Posterior cingulate gyrus (tissue), 11 donors: ENCODE results near the gene TEX19.
"Not testable (repeated sequence)": the region's sequence is repeated elsewhere in the genome, so short reads cannot be mapped to it uniquely, and the experiment has no call there.

ENCODE experiments used
- DNase-seq, 10 donors: peaks; one replicate each; pipeline versions ENCODE4 v3.0.0 to v3.0.0-alpha.2; 2020 to 2021; ENCODE audit warnings: mixed read lengths in 3 of 10
- intact Hi-C: fragments of 100-400 bp; cut with DNase I; formaldehyde crosslinking; loops from one replicate; pipeline ENCODE4 v1.15.1; 2023

The TEX19 gene

GRCh38 chr17:82351254-82351712, 7.8 kb upstream of the TEX19 start:
- intact Hi-C loops = loop anchor here (10.0 kb wide), 1 partner anchor 204 kb away; no protein-coding TSS in a partner anchor
- DNase-seq = peak in 1 of 10 donors; percentile 53

GRCh38 chr17:82351713-82352488, 7.1 kb upstream of the TEX19 start:
- peak; percentile 63 to 96 (median 86) for DNase-seq
- intact Hi-C loops = loop anchor here (1.0 to 10.0 kb wide), 2 partner anchors 62 to 203 kb away; no protein-coding TSS in a partner anchor

- intact Hi-C loops = loop anchor here (10.0 kb wide), 1 partner anchor 201 kb away; no protein-coding TSS in a partner anchor
These were observed 5.6 kb upstream of the TEX19 start for GRCh38 chr17:82353484-82353883.

GRCh38 chr17:82354804-82355308, 4.2 kb upstream of the TEX19 start:
- DNase-seq = no peak
- intact Hi-C loops = loop anchor here (10.0 kb wide), 1 partner anchor 200 kb away; no protein-coding TSS in a partner anchor

More at GRCh38 chr17:82353484-82353883, 5.6 kb upstream of the TEX19 start:
- DNase-seq = peak in 1 of 10 donors; percentile 52

- DNase-seq = no peak
- intact Hi-C loops = loop anchor here (10.0 kb wide), 1 partner anchor 199 kb away; no protein-coding TSS in a partner anchor
These were observed 3.1 kb upstream of the TEX19 start for GRCh38 chr17:82355770-82356427.

GRCh38 chr17:82356845-82357355, 2.1 kb upstream of the TEX19 start:
- intact Hi-C loops = loop anchor here (10.0 kb wide), 1 partner anchor 198 kb away; no protein-coding TSS in a partner anchor

GRCh38 chr17:82357394-82357793, 1.7 kb upstream of the TEX19 start:
- peak in 1 of 10 donors; percentile 32 for DNase-seq
- intact Hi-C loops = loop anchor here (10.0 kb wide), 1 partner anchor 197 kb away; no protein-coding TSS in a partner anchor

More at GRCh38 chr17:82356845-82357355, 2.1 kb upstream of the TEX19 start:
- DNase-seq = peak in 1 of 10 donors; percentile 78

- DNase-seq = not testable (repeated sequence)
- intact Hi-C loops = loop anchor here (10.0 kb wide), 1 partner anchor 195 kb away; no protein-coding TSS in a partner anchor
These were observed 516 bp downstream of the TEX19 start for GRCh38 chr17:82359451-82360074.

GRCh38 chr17:82361885-82362633, 3.0 kb downstream of the TEX19 start:
- peak in 1 of 10 donors; percentile 51 for DNase-seq
- intact Hi-C loops = no loop called here

GRCh38 chr17:82365606-82366295, 6.7 kb downstream of the TEX19 start:
- DNase-seq = no peak
- intact Hi-C loops = no loop called here

- intact Hi-C loops = no loop called here
- no peak for DNase-seq
These were observed 7.7 kb downstream of the TEX19 start for GRCh38 chr17:82366749-82367148.

- intact Hi-C loops = no loop called here
- no peak for DNase-seq
These were observed 8.9 kb downstream of the TEX19 start for GRCh38 chr17:82367724-82368524.

- peak in 1 of 10 donors; percentile 41 for DNase-seq
- intact Hi-C loops = no loop called here
These were observed 10.2 kb downstream of the TEX19 start for GRCh38 chr17:82369211-82369610.

GRCh38 chr17:82370471-82371332, 11.7 kb downstream of the TEX19 start:
- intact Hi-C loops = no loop called here
- DNase-seq = peak in 2 of 10 donors; percentile 70 to 78

- intact Hi-C loops = no loop called here
- peak in 2 of 10 donors; percentile 58 to 67 for DNase-seq
These were observed 12.5 kb downstream of the TEX19 start, which contains the start of gene UTS2R for GRCh38 chr17:82371333-82372248. Gene UTS2R, plus strand, starts transcription at chr17:82371765. Its CDS starts 2,560 bp downstream, at chr17:82374325.
